Epidermal melanocyte (primary cell): ENCODE measurements around the gene KYNU.
A peak's percentile ranks its signal among the peaks of the same experiment; 100 is the strongest.
"Not testable (repeated sequence)": the region's sequence is repeated elsewhere in the genome, so short reads cannot be mapped to it uniquely, and the experiment has no call there.

Experiments
- DNase-seq: peaks from one replicate; pipeline ENCODE4 v3.0.0; 2011; ENCODE audit warnings: low spot score; ENCODE audit not compliant: insufficient read length

KYNU gene

GRCh38 chr2:143015656-143016055 lies 138.2 kb downstream of the KYNU start:
- DNase-seq: no peak

GRCh38 chr2:143026411-143027054 lies 149.1 kb downstream of the KYNU start:
- no peak for DNase-seq

DNA sequence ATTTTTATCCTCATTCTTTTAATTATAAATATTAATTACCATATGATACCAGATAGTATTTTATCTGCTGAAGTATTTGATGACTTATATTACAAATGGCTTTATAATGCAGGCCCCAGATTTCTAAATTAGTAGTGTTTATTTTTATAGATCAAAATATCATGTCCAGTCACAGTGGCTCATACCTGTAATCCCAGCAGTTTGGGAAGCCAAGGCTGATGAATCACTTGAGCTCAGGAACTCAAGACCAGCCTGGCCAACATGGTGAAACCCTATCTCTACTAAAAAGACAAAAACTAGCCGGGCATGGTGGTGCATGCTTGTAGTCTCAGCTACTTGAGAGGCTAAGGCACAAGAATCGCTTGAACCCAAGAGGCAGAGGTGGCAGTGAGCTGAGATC lies 151.7 kb downstream of the KYNU start:
- no peak for DNase-seq

GRCh38 chr2:143030127-143030526 lies 152.7 kb downstream of the KYNU start:
- DNase-seq: no peak

DNA sequence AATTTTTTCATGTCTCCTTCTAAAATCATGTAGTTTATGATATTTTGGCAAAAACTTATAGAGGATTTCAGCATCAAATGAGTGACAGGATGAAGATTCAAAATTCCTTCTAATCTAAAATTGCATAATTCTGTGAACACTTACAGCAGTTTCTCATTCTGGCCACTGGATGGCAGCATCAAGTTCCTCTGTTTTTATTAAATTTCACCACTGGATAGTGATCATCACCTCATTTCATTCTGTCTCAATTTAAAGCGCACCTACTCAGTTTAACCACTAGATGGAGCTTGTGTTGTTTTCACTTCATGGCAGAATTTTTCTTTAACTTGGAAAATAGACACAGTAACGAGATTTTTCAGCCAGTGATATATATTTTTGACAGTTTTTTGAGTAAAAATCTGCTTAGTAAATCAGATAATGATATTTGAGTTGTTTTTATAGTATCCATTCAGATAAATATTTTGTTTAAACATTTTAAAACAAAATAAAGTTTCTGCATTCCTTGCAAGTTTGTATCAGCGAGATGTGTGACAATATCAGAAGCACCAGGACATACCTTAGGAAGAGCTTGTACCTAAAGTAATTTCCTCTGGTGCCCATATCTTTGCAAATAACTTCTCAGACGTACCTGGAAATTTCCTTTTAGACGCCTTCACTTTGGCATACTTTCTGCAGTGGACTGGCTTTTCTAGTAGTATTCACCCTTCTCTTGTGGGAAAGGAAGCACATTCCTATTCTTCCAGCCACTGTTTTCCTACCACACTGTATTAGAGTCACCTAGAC lies 157.0 kb downstream of the KYNU start:
- DNase-seq: peak; percentile 18

- DNase-seq: no peak
These were observed 174.0 kb downstream of the KYNU start for GRCh38 chr2:143051465-143051864.

- DNase-seq: not testable (repeated sequence)
These were observed 176.0 kb downstream of the KYNU start for GRCh38 chr2:143053437-143053836.

- DNase-seq: no peak
These were observed 179.1 kb downstream of the KYNU start for GRCh38 chr2:143056550-143056949.

DNA sequence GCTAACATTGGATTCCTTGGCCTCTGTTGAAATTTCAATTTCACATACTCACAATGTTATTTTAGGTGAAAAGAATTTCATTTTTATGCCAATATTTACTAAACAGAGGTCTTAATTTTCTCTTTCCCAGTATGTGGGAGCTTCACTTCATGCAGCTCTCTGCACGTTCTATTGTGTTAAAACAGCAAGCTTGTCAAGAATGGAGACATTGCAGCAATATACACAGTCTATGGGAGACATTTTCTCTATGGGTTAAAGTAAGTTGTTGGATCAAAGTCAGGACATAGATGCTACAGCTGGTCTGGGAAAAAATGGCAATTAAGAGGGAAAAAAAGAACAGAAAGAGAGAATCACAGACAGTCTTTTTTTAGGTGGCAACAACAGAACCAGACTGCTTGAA lies 181.4 kb downstream of the KYNU start:
- DNase-seq: no peak

DNA sequence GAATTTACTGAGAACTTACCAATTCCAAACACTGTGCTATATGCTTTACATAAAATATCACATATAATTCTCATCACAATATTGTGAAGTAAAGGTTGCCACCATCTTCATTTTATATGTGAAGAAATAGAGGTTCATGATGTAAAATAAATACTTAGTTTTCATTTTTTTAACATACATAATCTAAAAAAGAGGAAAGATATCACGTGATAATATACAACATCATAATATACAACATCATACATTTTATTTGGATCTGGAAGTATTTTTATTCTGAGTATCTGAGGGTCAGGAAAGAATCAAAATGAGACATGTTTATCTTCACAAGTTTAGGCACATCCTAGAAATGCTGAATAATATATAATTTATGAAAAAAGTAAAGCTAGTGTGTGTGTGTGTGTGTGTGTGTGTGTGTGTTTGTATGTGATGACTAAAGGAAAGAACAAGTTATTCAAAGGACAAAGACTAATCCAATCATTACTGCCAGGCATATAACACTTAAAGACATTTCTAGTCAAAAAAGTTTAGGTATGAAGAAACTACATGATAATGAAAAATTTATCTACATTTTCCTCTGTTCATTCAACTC lies 186.2 kb downstream of the KYNU start:
- no peak for DNase-seq

- DNase-seq: no peak
These were observed 190.6 kb downstream of the KYNU start for GRCh38 chr2:143068094-143068493.

DNA sequence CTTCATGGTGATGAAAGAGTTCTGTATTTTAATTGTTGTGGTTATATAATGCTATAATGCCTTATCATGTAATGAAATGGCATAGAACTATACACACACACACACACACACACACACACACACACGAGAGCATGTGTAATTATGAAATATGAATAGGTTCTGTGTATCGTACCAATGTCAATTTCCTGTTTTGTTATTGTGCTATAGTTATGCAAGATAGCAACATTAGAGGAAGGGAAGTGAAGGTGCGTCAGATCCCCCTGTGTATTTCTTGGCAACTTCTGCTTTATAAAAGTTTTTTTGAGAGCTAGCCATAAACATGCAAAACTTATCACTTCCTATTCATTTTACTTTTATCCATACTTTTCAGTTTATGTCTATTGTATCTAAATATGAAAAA lies 191.0 kb downstream of the KYNU start:
- no peak for DNase-seq

GRCh38 chr2:143070704-143071103 lies 193.2 kb downstream of the KYNU start:
- no peak for DNase-seq

DNA sequence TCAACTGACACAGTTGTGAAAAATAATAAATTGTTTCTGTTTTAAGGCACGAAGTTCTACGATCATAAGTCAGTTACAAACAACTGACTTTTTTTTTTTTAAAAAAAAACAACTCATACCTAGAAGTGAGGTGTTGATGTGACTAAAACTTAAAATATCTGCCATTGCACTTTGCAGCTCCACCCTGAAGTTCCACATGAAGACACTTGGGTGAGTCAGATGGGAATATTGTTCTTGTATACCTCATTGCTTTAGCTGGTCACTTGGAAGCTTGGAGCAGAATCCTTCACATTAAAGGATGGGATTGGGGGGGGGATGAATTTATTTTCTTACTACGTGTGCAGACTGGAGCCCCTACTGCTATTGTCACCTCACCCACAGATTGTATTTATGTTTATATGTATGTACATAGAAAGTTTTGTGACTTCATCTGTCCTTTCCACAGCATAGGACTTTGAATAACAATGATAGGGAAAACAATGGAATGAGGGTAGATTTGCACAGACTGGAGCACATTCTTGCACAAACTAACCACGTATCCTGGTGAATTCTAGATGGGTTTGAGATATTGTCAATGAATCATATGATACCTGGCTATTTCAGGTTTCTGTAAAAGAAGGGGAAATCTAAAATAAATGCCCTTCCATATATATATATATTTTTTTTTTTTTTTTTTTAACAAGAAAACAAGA lies 193.9 kb downstream of the KYNU start:
- no peak for DNase-seq

GRCh38 chr2:143074913-143075312 lies 197.4 kb downstream of the KYNU start:
- not testable (repeated sequence) for DNase-seq

GRCh38 chr2:143075711-143076110 lies 198.2 kb downstream of the KYNU start:
- DNase-seq: no peak

- DNase-seq: no peak
These were observed 200.6 kb downstream of the KYNU start for GRCh38 chr2:143078104-143078503.

- DNase-seq: no peak
These were observed 204.2 kb downstream of the KYNU start for GRCh38 chr2:143081616-143082015.

DNA sequence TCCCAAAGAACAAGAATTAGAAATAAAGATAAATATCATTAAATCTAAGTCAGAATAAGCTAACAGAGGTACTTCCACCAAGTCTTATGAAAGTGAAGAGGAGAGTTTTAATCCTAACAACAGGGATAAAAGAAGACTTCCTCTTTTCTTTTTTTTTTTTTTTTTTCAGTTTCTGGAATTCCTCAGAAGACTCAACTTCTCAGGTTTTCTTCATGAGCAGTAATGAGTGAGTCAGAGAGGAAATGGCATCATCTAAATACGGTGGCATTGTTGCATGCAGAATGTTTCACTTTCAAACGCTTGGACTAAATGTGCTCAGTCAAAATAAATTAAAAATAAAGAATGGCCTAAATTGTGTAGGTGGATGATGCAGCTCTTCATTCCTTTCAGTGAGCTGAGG lies 206.2 kb downstream of the KYNU start:
- DNase-seq: no peak

DNA sequence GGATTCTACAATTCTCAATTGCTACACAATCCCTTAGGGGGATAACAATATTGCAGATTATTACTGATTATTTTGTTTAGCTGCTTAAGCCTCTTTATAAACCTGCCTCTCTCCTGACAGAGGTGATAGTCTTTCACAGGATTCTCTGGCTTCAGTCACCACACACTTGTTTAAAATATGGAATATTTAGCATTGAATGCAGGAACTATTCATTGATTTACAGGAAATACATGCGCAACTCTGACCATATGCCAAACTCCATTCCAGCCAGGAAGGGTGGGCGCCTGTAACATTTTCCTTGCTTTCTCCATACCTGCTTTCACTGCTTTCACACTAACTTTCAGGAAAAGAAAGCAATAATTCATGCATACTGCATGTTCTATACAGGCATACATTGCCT lies 207.0 kb downstream of the KYNU start:
- DNase-seq: no peak

DNA sequence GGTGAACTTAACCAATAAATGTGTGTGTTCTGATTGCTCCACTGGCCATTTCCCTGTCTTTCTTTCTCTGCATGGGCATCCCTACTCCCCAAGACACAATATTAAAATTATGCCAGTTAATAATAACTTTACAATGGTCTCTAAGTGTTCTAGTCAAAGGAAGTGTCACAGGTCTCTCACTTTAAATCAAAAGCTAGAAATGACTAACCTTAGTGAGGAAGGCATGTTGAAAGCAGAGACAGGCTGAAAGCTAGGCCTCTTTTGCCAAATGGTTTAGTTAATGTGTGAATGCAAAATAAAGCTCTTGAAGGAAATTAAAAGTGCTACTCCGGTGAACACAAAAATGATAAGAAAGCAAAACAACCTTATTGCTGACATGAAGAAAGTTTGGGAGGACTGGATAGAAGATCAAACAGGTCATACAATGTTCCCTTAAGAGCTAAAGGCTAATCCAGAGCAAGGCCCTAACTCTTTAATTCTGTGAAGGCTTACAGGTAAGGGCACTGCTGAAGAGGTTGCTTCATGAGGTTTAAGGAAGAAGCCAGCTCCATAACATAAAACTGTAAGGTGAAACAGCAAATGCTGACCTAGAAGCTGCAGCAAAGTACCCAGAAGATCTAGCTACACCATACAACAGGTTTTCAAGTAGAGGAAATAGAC lies 207.8 kb downstream of the KYNU start:
- DNase-seq: no peak

DNA sequence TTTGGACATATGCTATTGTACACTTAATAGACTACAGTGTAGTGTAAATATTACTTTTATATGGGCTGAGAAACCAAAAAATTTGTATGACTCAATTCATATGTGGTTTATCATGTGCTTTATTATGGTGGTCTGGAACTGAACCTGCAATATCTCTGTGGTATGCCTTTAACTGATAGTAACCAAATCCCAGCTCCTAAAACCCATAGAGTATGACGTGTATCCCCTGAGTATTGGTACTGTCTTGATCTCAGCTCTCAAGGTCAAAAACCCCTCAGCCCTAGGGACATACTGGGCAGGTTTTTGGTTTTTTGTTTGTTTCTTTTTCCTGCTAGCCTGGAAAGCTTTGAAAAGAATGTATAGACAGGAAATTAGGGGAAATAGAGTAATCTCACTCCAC lies 209.6 kb downstream of the KYNU start:
- no peak for DNase-seq
